ENCODE measurements around the gene ANKRD44. TPM values are rescaled to one million over a fixed set of nuclear protein-coding genes. Genes with fewer than 3 reads are reported as not detected.

ANKRD44 gene
- total RNA-seq, 1 experiment from 2014 or later: 0.68 TPM

GRCh38 chr2:197276156-197276555, 34.4 kb downstream of the ANKRD44 start:
- Mint-ChIP-seq H3K4me3 (no peak overlapping the region), H3K27ac (no peak overlapping the region), H3K4me1 (peaks cover 6% of the 10 kb centered on the region), H3K27me3 (ENCODE audit: low read depth) (no peaks in the 10 kb centered on the region), H3K9me3 (no peaks in the 10 kb centered on the region), H3K36me3 (no peaks in the 10 kb centered on the region)
- TF ChIP-seq MXD4 (CRISPR knock-in tag; IDR thresholded peaks at IDR 0.05; ENCODE audit: borderline replicate concordance) (no peak), FOXK1 (CRISPR knock-in tag; IDR thresholded peaks at IDR 0.05) (no peak), ZNF317 (CRISPR knock-in tag; IDR thresholded peaks at IDR 0.05; ENCODE audit: borderline replicate concordance, low read depth) (no peak), ZNF423 (CRISPR knock-in tag; IDR thresholded peaks at IDR 0.05) (no peak), NFYB (CRISPR knock-in tag; conservative IDR thresholded peaks at IDR 0.05; ENCODE audit: low read depth) (no peak), CREM (CRISPR knock-in tag; IDR thresholded peaks at IDR 0.05) (no peak), ZNF416 (CRISPR knock-in tag; IDR thresholded peaks at IDR 0.05) (no peak), JUN (CRISPR knock-in tag; IDR thresholded peaks at IDR 0.05) (no peak), PRRX2 (CRISPR knock-in tag; IDR thresholded peaks at IDR 0.05) (no peak), GTF2I (CRISPR knock-in tag; conservative IDR thresholded peaks at IDR 0.05) (no peak), ZNF219 (CRISPR knock-in tag; IDR thresholded peaks at IDR 0.05; ENCODE audit: borderline replicate concordance) (no peak), ARID4B (CRISPR knock-in tag; IDR thresholded peaks at IDR 0.05; ENCODE audit: borderline replicate concordance) (no peak), ZNF232 (CRISPR knock-in tag; IDR thresholded peaks at IDR 0.05) (no peak), FOXJ3 (CRISPR knock-in tag; IDR thresholded peaks at IDR 0.05; ENCODE audit: borderline replicate concordance) (no peak), TCF7 (CRISPR knock-in tag; IDR thresholded peaks at IDR 0.05; ENCODE audit: low read depth) (no peak), CREB1 (CRISPR knock-in tag; IDR thresholded peaks at IDR 0.05) (no peak), TEAD4 (CRISPR knock-in tag; IDR thresholded peaks at IDR 0.05) (no peak), NFE2L1 (CRISPR knock-in tag; IDR thresholded peaks at IDR 0.05) (no peak)
- ATAC-seq (no peak), DNase-seq (ENCODE audit: low spot score) (no peak)
- CTCF ChIA-PET: no interaction called here
- POLR2A ChIA-PET: no interaction called here

GRCh38 chr2:197274937-197275336, 35.6 kb downstream of the ANKRD44 start:
- ChIA-PET POLR2A (no interaction called here), CTCF (no interaction called here)
- peaks cover 1% of the 10 kb centered on the region for H3K4me1 Mint-ChIP-seq

More at GRCh38 chr2:197274937-197275336, 35.6 kb downstream of the ANKRD44 start:
- TF ChIP-seq AR (CRISPR knock-in tag; IDR thresholded peaks at IDR 0.05) (no peak), FOXP1 (CRISPR knock-in tag; IDR thresholded peaks at IDR 0.05; ENCODE audit: borderline replicate concordance) (no peak), E2F1 (CRISPR knock-in tag; IDR thresholded peaks at IDR 0.05) (no peak), USF2 (CRISPR knock-in tag; IDR thresholded peaks at IDR 0.05) (no peak), SMAD4 (CRISPR knock-in tag; IDR thresholded peaks at IDR 0.05) (no peak), STAT6 (CRISPR knock-in tag; conservative IDR thresholded peaks at IDR 0.05; ENCODE audit: low read depth) (no peak), ZNF416 (CRISPR knock-in tag; IDR thresholded peaks at IDR 0.05) (no peak)
- DNase-seq (ENCODE audit: low spot score) (no peak), ATAC-seq (no peak)
- Mint-ChIP-seq H3K27ac (no peak overlapping the region), H3K36me3 (no peaks in the 10 kb centered on the region), H3K4me3 (no peak overlapping the region), H3K9me3 (no peaks in the 10 kb centered on the region), H3K27me3 (ENCODE audit: low read depth) (no peaks in the 10 kb centered on the region)
